T-helper 9 cell (primary cell): Measurements from ENCODE around the gene CFAP141.
"Not testable (repeated sequence)": the region's sequence is repeated elsewhere in the genome, so short reads cannot be mapped to it uniquely, and the experiment has no call there.

Source experiments
- DNase-seq: peaks from one replicate; pipeline ENCODE4 v3.0.0-alpha.2; 2020
- total RNA-seq, 2 donors: gene quantifications; one replicate each; lab custom pipeline; 2026; lab: John Stamatoyannopoulos, UW

Gene CFAP141
- 0 to 0.77 reads per million in 2 donors for total RNA-seq

- no peak for DNase-seq
These were observed at the start of gene CFAP141 for GRCh38 chr1:154206196-154206595. Gene CFAP141 (minus strand): TSS chr1:154206333. CDS start chr1:154206307, 26 bp downstream.

- DNase-seq: no peak
These were observed 47.5 kb upstream of the CFAP141 start for GRCh38 chr1:154253671-154254070.

- no peak for DNase-seq
These were observed 35.7 kb upstream of the CFAP141 start for GRCh38 chr1:154241703-154242351.

GRCh38 chr1:154240294-154240833, 34.2 kb upstream of the CFAP141 start:
- no peak for DNase-seq

GRCh38 chr1:154239491-154239890, 33.4 kb upstream of the CFAP141 start:
- DNase-seq: no peak

- no peak for DNase-seq
These were observed 31.9 kb upstream of the CFAP141 start for GRCh38 chr1:154237880-154238506.

GRCh38 chr1:154237435-154237834, 31.3 kb upstream of the CFAP141 start:
- no peak for DNase-seq

GRCh38 chr1:154236855-154237254, 30.7 kb upstream of the CFAP141 start:
- DNase-seq: no peak

GRCh38 chr1:154233127-154233526, 27.0 kb upstream of the CFAP141 start:
- not testable (repeated sequence) for DNase-seq

- DNase-seq: not testable (repeated sequence)
These were observed 25.0 kb upstream of the CFAP141 start for GRCh38 chr1:154231112-154231511.

- no peak for DNase-seq
These were observed 19.2 kb upstream of the CFAP141 start for GRCh38 chr1:154225370-154225769.

GRCh38 chr1:154223621-154224020, 17.5 kb upstream of the CFAP141 start:
- no peak for DNase-seq

- DNase-seq: no peak
These were observed 16.8 kb upstream of the CFAP141 start for GRCh38 chr1:154222918-154223317.

- no peak for DNase-seq
These were observed 16.4 kb upstream of the CFAP141 start for GRCh38 chr1:154222518-154222917.

GRCh38 chr1:154221278-154222001, 15.3 kb upstream of the CFAP141 start:
- peak; percentile 67 for DNase-seq

GRCh38 chr1:154220970-154221277, 14.8 kb upstream of the CFAP141 start:
- DNase-seq: no peak

GRCh38 chr1:154220071-154220969, 14.2 kb upstream of the CFAP141 start, which contains the start of gene UBAP2L:
Gene UBAP2L (plus strand): TSS chr1:154220955. CDS start chr1:154225124, 4,169 bp downstream.
- peak; percentile 96 for DNase-seq

- no peak for DNase-seq
These were observed 13.4 kb upstream of the CFAP141 start for GRCh38 chr1:154219541-154219940.

GRCh38 chr1:154218545-154218944, 12.4 kb upstream of the CFAP141 start:
- no peak for DNase-seq

GRCh38 chr1:154213274-154213673, 7.1 kb upstream of the CFAP141 start:
- DNase-seq: no peak

GRCh38 chr1:154212083-154212482, 6.0 kb upstream of the CFAP141 start:
- no peak for DNase-seq

GRCh38 chr1:154208677-154209388, 2.7 kb upstream of the CFAP141 start:
- no peak for DNase-seq
